Measurements from ENCODE around the gene SUSD2.
"Not testable (repeated sequence)": the region's sequence is repeated elsewhere in the genome, so short reads cannot be mapped to it uniquely, and the experiment has no call there.

SUSD2 gene, protein sequence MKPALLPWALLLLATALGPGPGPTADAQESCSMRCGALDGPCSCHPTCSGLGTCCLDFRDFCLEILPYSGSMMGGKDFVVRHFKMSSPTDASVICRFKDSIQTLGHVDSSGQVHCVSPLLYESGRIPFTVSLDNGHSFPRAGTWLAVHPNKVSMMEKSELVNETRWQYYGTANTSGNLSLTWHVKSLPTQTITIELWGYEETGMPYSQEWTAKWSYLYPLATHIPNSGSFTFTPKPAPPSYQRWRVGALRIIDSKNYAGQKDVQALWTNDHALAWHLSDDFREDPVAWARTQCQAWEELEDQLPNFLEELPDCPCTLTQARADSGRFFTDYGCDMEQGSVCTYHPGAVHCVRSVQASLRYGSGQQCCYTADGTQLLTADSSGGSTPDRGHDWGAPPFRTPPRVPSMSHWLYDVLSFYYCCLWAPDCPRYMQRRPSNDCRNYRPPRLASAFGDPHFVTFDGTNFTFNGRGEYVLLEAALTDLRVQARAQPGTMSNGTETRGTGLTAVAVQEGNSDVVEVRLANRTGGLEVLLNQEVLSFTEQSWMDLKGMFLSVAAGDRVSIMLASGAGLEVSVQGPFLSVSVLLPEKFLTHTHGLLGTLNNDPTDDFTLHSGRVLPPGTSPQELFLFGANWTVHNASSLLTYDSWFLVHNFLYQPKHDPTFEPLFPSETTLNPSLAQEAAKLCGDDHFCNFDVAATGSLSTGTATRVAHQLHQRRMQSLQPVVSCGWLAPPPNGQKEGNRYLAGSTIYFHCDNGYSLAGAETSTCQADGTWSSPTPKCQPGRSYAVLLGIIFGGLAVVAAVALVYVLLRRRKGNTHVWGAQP

GRCh38 chr22:24181088-24181995, at the start of gene SUSD2:
Gene SUSD2 (plus strand): TSS chr22:24181487. CDS start chr22:24181520, 33 bp downstream.
- DNase-seq (ENCODE audit: low read depth in 2 of 2), result no peak

GRCh38 chr22:24133187-24133965, 47.9 kb upstream of the SUSD2 start:
- DNase-seq (ENCODE audit: low read depth in 2 of 2), result no peak

- DNase-seq (ENCODE audit: low read depth in 2 of 2), result peak; percentile 45 to 51
Measured at GRCh38 chr22:24134090-24134846, 47.0 kb upstream of the SUSD2 start.

DNA sequence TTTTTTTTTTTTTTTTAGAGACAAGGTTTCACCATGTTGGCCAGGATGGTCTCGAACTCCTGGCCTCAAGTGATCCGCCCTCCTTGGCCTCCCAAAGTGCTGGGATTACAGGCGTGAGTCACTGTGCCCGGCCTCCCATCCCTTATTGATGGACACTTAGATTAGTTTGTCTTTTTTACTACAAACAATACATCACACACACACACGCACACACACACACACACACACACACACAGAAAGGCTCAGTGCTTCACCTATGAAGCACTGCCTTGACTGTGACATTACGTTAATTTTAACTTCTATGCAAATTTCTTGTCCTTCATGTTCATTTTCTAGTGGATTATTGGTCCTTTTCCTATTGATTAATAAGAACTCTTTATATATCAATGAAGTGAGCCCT, 44.8 kb upstream of the SUSD2 start:
- not testable (repeated sequence) for DNase-seq (ENCODE audit: low read depth in 2 of 2)

- DNase-seq (ENCODE audit: low read depth in 2 of 2), result no peak
Measured at GRCh38 chr22:24137595-24137994, 43.7 kb upstream of the SUSD2 start.

GRCh38 chr22:24138649-24139420, 42.5 kb upstream of the SUSD2 start:
- DNase-seq (ENCODE audit: low read depth in 2 of 2), result no peak

DNA sequence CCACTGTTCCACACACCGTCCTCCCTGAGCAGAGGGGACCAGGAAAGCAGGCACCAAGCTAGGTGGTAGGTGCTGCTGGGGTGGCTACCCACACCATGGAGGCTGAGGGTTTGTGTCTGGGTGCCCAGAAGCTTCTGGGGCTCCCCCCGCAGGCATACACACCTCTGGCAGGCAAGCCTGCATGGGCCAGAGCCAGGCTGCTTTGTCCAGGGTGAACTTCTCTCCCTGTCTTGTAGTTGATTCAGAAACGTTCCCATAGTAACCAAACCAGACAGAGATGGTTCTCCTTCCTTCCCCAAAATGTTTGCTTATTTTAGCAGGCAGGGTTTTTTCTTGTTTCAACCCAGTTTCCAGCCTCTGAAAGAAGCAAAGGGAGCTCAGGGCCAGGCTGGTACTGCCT, 40.9 kb upstream of the SUSD2 start:
- no peak for DNase-seq (ENCODE audit: low read depth in 2 of 2)

- peak in 1 of 2 donors; percentile 21 for DNase-seq (ENCODE audit: low read depth in 2 of 2)
Measured at GRCh38 chr22:24141586-24141985, 39.7 kb upstream of the SUSD2 start.

GRCh38 chr22:24142241-24142640, 39.0 kb upstream of the SUSD2 start:
- no peak for DNase-seq (ENCODE audit: low read depth in 2 of 2)

DNA sequence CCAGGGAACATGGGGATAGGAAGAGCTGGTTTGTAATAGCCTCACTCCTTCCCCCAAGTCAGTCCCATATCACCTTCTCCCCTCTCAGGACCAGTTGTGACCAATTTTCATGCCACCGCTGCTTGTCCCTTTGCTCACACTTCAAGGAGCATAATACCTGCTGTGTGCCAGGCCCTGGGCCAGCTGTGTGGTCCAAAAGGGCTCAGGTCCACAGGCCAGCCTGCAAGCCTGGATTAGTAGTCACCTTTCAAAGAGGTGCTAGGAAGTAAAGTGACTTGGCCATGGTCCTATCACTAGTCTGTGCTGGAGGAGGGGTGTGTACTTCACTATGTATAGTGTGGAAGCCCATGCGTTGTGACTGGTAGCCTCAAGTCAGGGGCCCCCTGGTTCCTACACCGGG, 38.5 kb upstream of the SUSD2 start:
- DNase-seq (ENCODE audit: low read depth in 2 of 2), result no peak

- no peak for DNase-seq (ENCODE audit: low read depth in 2 of 2)
Measured at GRCh38 chr22:24144056-24144777, 37.1 kb upstream of the SUSD2 start.

DNA sequence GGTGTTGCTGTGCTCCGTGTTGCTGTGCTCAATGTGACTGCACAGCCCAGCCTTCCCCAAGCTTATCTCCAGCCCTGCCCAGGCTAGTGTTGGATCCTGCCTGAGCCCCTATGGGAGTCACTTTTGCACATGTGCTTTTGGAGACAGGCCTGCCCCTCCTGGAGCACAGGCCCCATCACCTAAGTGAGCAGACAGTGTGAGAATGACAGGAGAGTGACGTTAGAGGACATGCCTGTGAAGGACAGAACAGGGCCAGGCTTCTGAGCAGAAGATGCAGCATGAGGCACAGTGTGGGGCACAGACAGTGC, 36.6 kb upstream of the SUSD2 start:
- DNase-seq (ENCODE audit: low read depth in 2 of 2), result no peak

DNA sequence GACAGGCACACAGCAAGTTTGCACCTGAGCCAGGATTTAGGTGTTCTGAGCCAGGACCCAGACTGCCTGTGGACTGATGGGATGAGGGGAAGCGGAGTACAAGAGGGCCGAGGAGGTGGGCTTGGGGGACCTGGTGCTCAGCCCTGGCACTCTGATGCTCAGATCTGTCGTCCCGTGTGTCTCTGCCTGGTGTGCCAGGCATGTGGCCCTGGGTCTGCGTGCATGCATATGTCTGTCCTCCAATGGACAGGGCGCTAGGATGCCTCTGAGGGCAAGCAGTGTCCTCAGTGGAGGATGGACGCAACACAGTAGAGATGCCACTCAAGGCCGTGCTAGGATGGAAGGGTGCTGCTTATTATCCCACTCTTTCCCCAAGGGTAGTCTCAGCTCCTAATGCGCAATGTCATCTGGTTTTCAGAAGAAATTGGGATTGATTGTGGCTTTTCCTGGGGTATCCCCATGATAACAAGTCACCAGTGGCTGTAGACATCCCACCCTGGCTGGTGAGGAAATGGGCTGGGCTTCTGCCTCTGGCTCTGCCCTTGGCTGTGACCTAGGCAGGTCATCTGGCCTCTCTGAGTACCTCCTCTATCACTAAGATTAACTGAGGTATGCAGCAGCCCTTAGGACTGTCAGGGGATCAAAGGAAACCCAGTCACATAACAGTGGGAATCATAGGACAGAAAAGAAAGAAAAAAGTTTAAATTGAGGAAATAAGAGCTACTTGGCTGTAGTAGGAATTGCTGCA, 35.7 kb upstream of the SUSD2 start:
- no peak for DNase-seq (ENCODE audit: low read depth in 2 of 2)

DNA sequence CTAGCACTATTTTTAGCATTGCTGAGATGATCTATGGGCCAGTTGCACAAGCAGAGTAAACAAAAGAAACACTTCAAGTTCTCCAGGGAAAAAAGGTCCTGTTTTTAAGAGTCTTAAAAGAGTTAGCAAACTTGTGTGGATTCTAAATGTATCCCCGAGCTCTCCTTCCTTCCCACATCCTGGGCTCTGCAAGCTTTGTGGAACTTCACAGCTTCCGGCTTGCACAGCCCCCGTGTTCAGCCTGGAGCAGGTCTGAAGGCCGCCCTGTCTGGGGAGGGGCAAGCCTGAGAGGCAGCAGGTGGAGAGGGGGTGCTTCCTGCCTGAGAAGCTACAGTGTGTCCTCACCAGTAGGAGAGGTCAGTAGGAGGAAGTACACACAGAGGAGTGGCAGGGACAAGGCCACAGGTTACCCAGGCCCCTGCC, 35.1 kb upstream of the SUSD2 start:
- no peak for DNase-seq (ENCODE audit: low read depth in 2 of 2)

DNA sequence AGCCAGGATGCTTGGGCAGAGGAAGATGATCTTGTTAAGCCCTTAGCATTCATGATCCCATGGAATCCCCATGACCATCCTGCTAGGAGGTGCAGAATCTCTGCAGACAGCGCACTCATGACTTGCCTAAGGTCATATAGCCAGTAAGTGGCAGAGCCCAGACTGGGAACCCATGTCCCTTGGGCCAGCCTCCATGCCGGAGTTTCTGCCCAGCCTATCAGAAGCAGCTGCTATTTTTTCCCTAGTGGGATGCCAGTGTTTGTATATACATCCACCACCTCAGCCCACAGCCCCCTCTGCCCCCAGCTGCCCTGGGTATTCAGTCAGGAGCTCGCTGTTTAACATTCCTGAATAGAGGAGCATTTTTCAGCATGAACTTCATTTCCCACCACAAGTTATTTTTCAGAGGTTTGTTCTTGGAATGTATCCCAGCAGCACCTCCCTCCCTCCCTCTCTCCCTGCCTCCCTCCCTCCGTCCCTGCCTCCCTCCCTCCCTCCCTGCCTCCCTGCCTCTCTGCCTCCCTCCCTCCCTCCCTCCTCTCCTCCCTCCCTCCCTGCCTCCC, 34.4 kb upstream of the SUSD2 start:
- no peak for DNase-seq (ENCODE audit: low read depth in 2 of 2)

DNA sequence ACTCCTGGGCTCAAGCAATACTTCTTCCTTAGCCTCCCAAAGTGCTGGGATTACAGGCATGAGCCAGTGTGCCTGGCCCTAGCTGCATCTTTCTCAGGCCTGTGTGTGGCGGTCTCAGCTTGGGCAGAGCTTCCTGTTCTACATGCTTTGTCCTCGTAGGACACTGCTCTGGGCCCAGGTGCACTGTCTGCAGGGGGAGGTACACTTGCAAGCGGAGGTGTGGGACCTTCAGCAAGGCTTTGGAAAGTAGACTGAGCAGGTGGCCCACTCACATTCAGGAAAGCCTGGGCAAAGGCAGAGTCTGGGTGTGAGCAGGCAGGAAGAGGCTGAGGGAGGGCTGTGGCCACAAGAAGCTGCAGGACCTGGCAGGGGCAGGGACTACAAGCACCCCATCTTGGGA, 33.6 kb upstream of the SUSD2 start:
- no peak for DNase-seq (ENCODE audit: low read depth in 2 of 2)

DNA sequence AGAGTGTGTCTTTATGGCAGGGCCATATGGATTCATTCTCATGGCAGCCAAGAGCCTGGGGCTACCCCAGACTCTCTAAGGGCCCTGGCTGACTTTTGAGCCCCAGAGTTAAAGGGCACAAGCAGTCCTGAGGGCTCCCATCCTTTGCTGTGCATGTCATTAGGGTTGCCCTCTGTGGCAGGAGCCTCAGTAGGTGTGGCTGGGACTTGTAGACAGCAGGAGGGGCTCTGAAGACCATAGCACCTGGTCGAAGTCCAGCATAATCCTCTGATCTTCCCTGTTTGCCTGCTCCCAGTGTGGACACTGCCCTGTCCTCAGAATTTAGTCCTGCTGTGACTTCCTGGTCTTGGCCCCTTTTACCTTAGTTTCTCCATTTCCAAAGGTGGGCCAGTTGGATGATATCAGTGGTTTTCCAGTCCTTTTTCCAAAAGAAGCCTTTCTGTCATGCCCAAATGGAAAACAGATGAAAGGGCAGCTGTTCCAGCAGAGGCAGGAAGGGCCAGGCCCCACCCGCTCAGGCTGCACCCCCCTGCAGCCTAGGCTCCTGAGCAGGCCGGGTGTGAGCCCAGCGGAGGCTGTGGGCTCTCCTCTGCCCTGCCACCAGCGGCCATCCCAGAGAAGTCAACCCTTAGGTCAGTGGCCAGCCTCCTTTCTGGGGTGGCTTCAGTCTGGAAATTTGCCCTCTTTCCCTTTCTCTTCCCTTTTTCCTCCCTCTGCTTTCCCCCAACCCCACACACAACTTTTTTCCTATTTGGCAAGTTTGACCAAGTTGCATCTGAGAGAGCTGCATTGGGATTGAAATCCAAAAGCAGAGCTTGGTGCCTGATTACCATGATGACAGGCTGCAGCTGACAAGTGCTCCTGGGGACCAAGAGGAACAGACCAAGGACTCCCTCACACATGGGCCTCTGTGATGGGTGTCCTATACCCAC, 32.8 kb upstream of the SUSD2 start:
- DNase-seq (ENCODE audit: low read depth in 2 of 2), result no peak

Measured in activated CD4-positive, alpha-beta T cell treated with anti-CD3 and anti-CD28 coated beads for 24 hours (primary cell).